Urinary bladder (tissue), 4 donors: ENCODE data around the gene AFAP1L1. TPM values are rescaled to one million over a fixed set of nuclear protein-coding genes. Genes with fewer than 3 reads are reported as not detected.

ENCODE experiments used
- DNase-seq: peaks from one replicate; pipeline ENCODE4 v3.0.0-alpha.2; 2015; ENCODE audit errors: extremely low spot score
- H3K27ac ChIP-seq: one replicate; pipeline ENCODE4 v1.5.1; 2013; ENCODE audit warnings: low read depth, mild to moderate bottlenecking, moderate library complexity
- H3K36me3 ChIP-seq: one replicate; pipeline ENCODE4 v1.6.1; 2013; ENCODE audit warnings: mild to moderate bottlenecking, moderate library complexity; ENCODE audit not compliant: insufficient read depth
- H3K4me1 ChIP-seq: one replicate; pipeline ENCODE4 v1.6.1; 2013; ENCODE audit warnings: mild to moderate bottlenecking, moderate library complexity; ENCODE audit not compliant: insufficient read depth
- H3K4me3 ChIP-seq: one replicate; pipeline ENCODE4 v1.5.1; 2013; ENCODE audit warnings: low read depth, low read length
- WGBS: extraction: QIAGEN DNeasy Blood & Tissue Kit; methylation state at CpG from one replicate; pipeline ENCODE4 v1.1.7; 2013; 5-methylcytosine and 5-hydroxymethylcytosine counted together
- polyA plus RNA-seq: library from polyadenylated mRNA; stranded (reverse); fragments of 200-250 nt; gene quantifications from one replicate; pipeline ENCODE4 v1.2.3, GENCODE V29; 2013
- total RNA-seq: library from RNA; depleted of rRNA; stranded (reverse); fragments of >200 nt; gene quantifications from one replicate; pipeline ENCODE4 v1.2.3, GENCODE V29; 2014
- donor health status: healthy with polysubstance abuse.
- donor health status: healthy.

The AFAP1L1 gene
- total and polyA plus RNA-seq, 2 donors: 6.3 to 27.9 TPM

- 59% methylated on average over 11 of the region's 11 CpGs for WGBS
- no peak for DNase-seq
- H3K4me3 ChIP-seq: no peak overlapping the region
- H3K4me1 ChIP-seq: no peaks in the 10 kb centered on the region
- H3K27ac ChIP-seq: no peak overlapping the region
- H3K36me3 ChIP-seq: no peaks in the 10 kb centered on the region
These were observed 12.2 kb downstream of the AFAP1L1 start for GRCh38 chr5:149283626-149284480.

DNA sequence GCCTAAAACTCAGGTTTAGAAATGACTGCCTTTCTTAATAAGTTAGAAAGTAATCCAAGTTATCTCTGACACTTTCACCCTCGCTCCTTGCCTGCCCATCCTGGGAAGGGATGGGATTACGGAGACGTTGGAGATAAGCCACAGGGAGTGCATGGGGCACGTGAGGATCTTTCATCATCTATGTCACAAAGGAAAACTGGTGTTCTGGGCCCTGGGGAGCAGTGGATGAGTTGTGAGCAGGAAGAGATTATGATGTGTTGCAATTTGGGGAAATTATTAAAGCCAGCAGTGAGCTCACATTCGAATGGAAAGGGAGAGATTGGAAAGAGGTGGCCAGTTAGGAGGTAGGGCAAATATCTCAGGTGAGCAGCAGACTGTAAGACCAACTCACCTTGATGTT, 12.8 kb downstream of the AFAP1L1 start:
- Histone ChIP-seq H3K4me1 (no peaks in the 10 kb centered on the region), H3K4me3 (no peak overlapping the region), H3K27ac (no peak overlapping the region), H3K36me3 (no peaks in the 10 kb centered on the region)
- DNase-seq: no peak
- WGBS: 36% methylated on average over 5 of the region's 5 CpGs

DNA sequence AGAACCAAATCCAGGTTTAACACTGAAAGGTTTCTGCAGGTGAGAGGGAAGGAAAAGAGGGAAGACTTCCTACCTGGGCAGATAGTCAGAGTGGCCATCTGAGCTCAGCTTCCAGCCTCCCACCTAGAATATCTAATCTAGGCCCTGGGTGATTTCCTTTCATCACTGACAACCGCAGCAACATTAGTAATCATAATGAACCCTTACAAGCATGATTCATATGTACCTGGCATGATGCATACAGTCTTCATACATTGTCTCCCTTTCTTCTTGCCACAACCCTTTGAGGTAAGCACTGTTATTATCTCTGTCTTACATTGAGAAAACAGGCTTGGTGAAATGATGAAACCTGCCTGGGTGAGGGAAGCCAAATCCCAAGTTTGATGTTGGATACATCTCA, 13.5 kb downstream of the AFAP1L1 start:
- WGBS: 93% methylated on average over 1 of the region's 1 CpG
- H3K4me1 ChIP-seq: no peaks in the 10 kb centered on the region
- DNase-seq: no peak

GRCh38 chr5:149288436-149288835, 16.8 kb downstream of the AFAP1L1 start:
- Histone ChIP-seq H3K36me3 (no peaks in the 10 kb centered on the region), H3K4me3 (no peak overlapping the region), H3K4me1 (no peaks in the 10 kb centered on the region), H3K27ac (no peak overlapping the region)
- 78% methylated on average over 8 of the region's 8 CpGs for WGBS
- no peak for DNase-seq

More for the DNA sequence above, 13.5 kb downstream of the AFAP1L1 start:
- Histone ChIP-seq H3K4me3 (no peak overlapping the region), H3K36me3 (no peaks in the 10 kb centered on the region), H3K27ac (no peak overlapping the region)

DNA sequence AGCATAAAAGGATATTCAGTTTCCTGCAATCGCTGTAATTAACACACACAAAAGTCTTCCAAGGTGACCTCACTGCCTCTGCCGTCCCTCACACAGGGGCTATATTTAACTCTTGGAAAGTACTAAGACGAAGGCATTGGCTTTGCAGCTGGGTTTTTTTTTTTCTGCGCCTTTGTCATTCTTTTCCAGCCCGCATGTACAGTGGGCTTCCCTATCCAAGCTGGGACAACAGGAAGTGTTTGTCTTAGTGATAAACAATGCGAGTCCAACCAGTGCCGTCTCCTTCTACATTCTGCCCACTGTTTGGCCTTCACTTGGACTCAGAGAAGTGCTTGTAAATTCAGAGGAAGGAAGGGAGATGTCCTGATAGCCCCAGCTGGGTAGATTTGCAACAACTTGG, 17.6 kb downstream of the AFAP1L1 start:
- Histone ChIP-seq H3K4me3 (no peak overlapping the region), H3K36me3 (no peaks in the 10 kb centered on the region), H3K27ac (no peak overlapping the region), H3K4me1 (no peaks in the 10 kb centered on the region)
- DNase-seq: no peak
- WGBS: 22% methylated on average over 7 of the region's 7 CpGs

DNA sequence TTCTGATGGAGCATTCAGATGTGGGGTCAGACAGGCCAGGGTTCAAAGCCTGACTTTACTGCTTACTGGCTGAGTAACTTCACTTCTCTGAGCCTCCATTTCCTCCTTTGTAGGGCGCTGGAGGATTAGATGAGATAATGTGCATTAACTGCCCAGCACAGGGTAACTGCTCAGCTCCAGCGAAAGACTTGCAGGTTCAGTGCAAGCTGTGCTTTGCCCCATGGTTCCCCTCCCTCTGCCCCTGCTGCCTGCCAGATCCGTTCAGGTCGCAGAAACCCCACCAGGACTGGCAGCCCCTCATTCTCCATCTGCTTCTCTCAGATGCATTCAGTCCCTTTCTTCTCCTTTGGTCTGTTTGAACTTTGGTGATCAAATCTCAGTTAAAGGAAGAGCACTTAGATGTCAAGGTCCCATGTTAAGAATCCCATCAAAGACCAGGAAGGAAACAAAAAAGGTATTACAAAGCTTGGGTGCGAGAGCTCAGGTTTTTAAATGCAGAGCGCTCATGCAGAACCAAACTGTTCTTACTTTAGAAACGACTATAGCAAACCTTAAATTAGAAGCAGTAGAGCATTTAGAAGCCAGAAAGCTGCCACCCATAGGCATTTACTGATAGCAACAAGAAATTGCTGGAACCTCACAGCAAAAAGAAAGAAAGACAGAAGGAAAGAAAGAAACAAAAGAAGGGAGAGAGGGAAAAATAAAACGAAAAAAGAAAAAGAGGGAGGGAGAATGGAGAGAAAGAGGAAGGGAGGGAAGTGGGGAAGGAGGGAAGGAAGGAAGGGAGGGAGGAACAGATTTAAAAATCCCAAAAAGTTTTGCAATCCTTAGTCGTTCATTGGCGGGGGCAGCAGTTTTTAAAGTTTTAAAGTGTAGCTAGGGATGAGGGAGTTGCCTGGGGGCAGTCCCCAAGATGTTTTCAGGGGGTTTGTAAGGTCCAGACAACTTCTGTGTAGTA, 23.5 kb downstream of the AFAP1L1 start:
- Histone ChIP-seq H3K4me1 (no peaks in the 10 kb centered on the region), H3K4me3 (no peak overlapping the region), H3K36me3 (no peaks in the 10 kb centered on the region), H3K27ac (no peak overlapping the region)
- WGBS: 61% methylated on average over 10 of the region's 10 CpGs
- no peak for DNase-seq

DNA sequence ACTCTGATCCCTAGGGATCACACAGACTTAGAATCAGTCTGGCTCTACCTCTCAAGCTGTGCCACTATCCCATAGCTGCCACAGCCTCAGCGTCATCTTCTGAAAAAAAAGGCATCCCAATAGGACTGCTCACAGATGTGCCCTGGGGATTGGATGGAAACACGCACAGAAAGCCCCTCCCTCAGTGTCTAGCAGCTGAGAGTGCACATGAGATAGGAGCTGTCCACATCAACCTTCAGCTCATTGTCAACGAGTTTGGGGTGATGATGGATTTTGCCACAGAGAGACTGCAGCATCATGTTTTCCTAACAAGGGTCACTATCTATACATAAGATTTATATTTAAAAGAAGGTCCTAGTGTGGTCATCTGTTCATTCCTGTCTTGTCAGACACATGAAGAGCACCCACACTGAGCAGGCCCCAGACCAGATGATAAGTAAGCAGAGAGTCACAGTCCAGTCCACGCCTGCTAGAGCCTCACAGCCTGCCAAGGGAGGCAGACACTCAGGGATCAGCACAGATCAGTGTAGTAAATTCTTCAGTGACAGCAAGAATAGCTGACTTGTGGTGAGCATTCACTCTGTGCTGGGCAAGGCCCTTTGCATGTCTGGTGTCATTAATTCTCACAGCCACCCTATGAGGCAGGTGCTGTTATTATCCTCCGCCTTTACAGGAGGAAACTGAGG, 25.8 kb downstream of the AFAP1L1 start:
- Histone ChIP-seq H3K4me3 (no peak overlapping the region), H3K27ac (no peak overlapping the region), H3K4me1 (no peaks in the 10 kb centered on the region), H3K36me3 (no peaks in the 10 kb centered on the region)
- DNase-seq: no peak
- WGBS: 74% methylated on average over 5 of the region's 5 CpGs

DNA sequence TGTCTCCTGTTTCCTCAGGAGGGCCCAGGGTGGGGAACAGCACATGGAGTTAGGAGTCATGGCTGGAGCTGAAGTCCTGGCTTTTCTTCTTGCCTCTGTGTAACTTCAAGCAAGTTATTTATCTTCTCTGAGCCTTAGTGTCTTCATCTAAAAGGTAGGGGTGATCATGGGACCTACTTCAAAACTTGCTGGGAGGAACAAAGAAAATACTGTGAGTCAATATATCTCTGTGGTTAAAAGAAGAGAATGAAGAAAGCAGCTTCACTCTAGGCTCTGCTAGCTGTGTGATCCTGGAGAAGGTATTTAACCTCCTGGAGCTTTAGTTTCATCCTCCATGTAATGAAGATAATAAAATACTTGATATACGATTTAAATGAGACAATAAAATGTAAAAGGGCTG, 26.5 kb downstream of the AFAP1L1 start:
- DNase-seq: no peak
- Histone ChIP-seq H3K27ac (no peak overlapping the region), H3K4me1 (no peaks in the 10 kb centered on the region), H3K4me3 (no peak overlapping the region), H3K36me3 (no peaks in the 10 kb centered on the region)
- WGBS: 71% methylated on average over 1 of the region's 1 CpG

- Histone ChIP-seq H3K4me3 (no peak overlapping the region), H3K36me3 (no peaks in the 10 kb centered on the region), H3K27ac (no peak overlapping the region), H3K4me1 (no peaks in the 10 kb centered on the region)
- 73% methylated on average over 11 of the region's 11 CpGs for WGBS
- no peak for DNase-seq
These were observed 27.3 kb downstream of the AFAP1L1 start for GRCh38 chr5:149298842-149299404.

DNA sequence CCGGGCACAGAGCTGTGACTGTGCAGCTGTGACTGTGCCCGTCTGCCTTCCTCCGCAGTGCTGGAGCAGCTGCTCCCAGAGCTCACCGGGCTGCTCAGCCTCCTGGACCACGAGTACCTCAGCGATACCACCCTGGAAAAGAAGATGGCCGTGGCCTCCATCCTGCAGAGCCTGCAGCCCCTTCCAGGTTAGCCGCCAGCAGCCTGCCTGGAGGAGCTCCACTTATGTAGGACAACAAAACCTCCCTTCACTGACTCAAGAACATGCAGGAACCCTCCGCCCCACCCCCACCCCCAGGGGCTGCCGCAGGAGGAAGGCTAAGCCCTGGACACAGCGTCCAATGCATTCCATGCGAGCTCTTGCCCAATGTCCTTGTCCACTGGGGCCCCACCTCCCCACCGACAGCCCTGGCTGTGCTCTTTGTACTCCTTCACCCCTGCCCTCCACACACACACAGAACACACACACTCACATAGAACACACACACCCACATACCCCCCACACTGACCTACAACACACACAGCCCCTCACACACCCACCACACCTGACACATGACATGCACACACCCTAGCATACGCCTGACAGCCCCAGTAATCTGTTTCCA, 27.9 kb downstream of the AFAP1L1 start:
- no peak overlapping the region for H3K27ac ChIP-seq
- 76% methylated on average over 14 of the region's 14 CpGs for WGBS
- no peaks in the 10 kb centered on the region for H3K36me3 ChIP-seq
- no peak overlapping the region for H3K4me3 ChIP-seq
- no peaks in the 10 kb centered on the region for H3K4me1 ChIP-seq
- DNase-seq: no peak

- 94% methylated on average over 6 of the region's 6 CpGs for WGBS
These were observed 28.8 kb downstream of the AFAP1L1 start for GRCh38 chr5:149300441-149300840.

DNA sequence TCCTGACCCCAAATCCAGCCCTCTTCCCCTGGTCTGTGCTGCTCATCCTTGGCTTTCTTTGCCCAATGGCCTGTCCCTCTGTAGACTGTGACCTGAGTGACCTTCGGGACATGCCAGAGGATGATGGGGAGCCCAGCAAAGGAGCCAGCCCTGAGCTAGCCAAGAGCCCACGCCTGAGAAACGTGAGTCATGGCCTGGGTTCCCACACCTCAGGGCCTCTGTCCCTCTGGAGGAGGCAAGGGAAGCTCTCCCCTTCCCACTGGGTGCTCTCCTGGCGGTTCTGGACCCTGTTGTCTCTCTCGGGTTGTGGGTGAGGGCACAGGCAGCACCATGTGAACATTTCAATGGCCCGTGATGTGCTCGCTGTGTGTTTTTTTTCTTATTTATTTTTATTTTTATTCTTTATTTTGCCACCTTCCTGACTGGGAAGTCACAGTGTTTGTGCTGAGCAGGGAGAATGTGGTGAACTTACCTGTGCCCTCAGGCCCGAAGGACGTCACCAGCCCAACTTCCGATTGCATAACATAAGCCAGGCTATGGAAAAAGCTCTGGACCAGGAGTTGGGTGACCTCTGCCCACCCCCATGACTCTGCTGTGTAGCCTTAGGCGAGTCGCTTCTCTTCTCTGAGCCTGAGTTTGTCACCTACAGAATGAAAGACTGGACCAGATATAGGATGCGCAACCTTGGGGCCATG, 29.5 kb downstream of the AFAP1L1 start:
- no peak overlapping the region for H3K4me3 ChIP-seq
- H3K36me3 ChIP-seq: no peaks in the 10 kb centered on the region
- 95% methylated on average over 13 of the region's 13 CpGs for WGBS
- H3K4me1 ChIP-seq: no peaks in the 10 kb centered on the region
- DNase-seq: no peak
- H3K27ac ChIP-seq: no peak overlapping the region

More at GRCh38 chr5:149300441-149300840, 28.8 kb downstream of the AFAP1L1 start:
- H3K4me3 ChIP-seq: no peak overlapping the region
- no peaks in the 10 kb centered on the region for H3K36me3 ChIP-seq
- no peaks in the 10 kb centered on the region for H3K4me1 ChIP-seq
- DNase-seq: no peak
- no peak overlapping the region for H3K27ac ChIP-seq
